Measurements from ENCODE around the gene SOX2. TPM values are rescaled to one million over a fixed set of nuclear protein-coding genes. Genes with fewer than 3 reads are reported as not detected.

The SOX2 gene
- 0.07 and 0.10 TPM in 2 replicates for total RNA-seq

DNA sequence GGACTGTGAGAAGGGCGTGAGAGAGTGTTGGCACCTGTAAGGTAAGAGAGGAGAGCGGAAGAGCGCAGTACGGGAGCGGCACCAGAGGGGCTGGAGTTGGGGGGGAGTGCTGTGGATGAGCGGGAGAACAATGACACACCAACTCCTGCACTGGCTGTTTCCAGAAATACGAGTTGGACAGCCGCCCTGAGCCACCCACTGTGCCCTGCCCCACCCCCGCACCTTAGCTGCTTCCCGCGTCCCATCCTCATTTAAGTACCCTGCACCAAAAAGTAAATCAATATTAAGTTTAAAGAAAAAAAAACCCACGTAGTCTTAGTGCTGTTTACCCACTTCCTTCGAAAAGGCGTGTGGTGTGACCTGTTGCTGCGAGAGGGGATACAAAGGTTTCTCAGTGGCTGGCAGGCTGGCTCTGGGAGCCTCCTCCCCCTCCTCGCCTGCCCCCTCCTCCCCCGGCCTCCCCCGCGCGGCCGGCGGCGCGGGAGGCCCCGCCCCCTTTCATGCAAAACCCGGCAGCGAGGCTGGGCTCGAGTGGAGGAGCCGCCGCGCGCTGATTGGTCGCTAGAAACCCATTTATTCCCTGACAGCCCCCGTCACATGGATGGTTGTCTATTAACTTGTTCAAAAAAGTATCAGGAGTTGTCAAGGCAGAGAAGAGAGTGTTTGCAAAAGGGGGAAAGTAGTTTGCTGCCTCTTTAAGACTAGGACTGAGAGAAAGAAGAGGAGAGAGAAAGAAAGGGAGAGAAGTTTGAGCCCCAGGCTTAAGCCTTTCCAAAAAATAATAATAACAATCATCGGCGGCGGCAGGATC lies at the start of gene SOX2:
SOX2 (plus strand) TSS at position 601 of the 811 bp plus-strand sequence. CDS start 436 bp downstream, outside the sequence.
- Mint-ChIP-seq H3K27ac (peak within 1 kb of the TSS; percentile 58), H3K4me1 (ENCODE audit: low read depth) (peaks cover 9% of the 10 kb centered on the region), H3K9me3 (no peaks in the 10 kb centered on the region), H3K27me3 (ENCODE audit: insufficient read depth) (peaks cover 62% of the 10 kb centered on the region), H3K4me3 (no peak within 1 kb of the TSS), H3K36me3 (ENCODE audit: low read depth) (no peaks in the 10 kb centered on the region)
- no peak for DNase-seq (ENCODE audit: low spot score)
- intact Hi-C loops (cut with micrococcal nuclease), result no loop called here

DNA sequence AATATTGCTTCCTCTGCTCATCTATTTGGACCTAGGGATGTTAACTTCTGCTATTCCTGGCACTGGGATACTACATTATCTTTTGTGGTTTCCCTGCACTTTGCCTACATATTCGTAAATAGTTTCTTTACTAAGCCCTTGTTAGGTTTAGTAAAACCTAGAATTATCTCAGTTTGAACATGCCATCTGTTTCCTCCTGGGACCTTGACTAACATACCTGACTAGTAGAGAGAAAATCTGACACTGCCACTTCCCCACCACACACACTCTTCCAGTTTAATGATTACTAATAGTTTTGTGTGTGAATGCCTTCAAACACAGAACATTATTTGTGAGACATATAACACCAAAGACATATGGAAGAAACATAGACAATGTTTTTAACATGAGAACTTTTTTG lies 28.2 kb upstream of the SOX2 start:
- H3K27ac Mint-ChIP-seq, result no peak overlapping the region
- H3K4me3 Mint-ChIP-seq, result no peak overlapping the region
- intact Hi-C loops (cut with micrococcal nuclease), result no loop called here
- no peak for DNase-seq (ENCODE audit: low spot score)
- H3K4me1 Mint-ChIP-seq (ENCODE audit: low read depth), result no peaks in the 10 kb centered on the region
- no peaks in the 10 kb centered on the region for H3K36me3 Mint-ChIP-seq (ENCODE audit: low read depth)
- no peaks in the 10 kb centered on the region for H3K9me3 Mint-ChIP-seq
- H3K27me3 Mint-ChIP-seq (ENCODE audit: insufficient read depth), result peaks cover 2% of the 10 kb centered on the region

DNA sequence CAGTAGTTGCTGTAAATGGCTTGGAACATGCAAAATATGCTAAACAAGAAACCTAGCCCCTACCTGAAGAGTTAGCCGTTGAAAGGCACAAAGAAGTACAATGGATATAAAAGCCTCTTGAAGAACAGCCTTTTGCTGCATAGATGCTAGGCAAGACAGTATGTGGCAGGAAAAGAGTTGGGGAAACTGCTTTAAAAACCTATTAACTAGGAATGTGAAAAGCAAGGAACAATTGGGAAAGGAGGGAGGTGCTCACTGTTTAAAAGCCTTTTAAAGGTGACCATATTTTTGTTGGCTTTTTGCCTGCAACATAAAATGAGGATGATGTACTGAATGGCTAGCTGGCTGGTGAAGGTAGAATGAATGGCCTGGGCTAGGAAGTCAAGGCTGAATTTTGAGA lies 24.5 kb upstream of the SOX2 start:
- Mint-ChIP-seq H3K36me3 (ENCODE audit: low read depth) (no peaks in the 10 kb centered on the region), H3K27me3 (ENCODE audit: insufficient read depth) (peaks cover 4% of the 10 kb centered on the region)

DNA sequence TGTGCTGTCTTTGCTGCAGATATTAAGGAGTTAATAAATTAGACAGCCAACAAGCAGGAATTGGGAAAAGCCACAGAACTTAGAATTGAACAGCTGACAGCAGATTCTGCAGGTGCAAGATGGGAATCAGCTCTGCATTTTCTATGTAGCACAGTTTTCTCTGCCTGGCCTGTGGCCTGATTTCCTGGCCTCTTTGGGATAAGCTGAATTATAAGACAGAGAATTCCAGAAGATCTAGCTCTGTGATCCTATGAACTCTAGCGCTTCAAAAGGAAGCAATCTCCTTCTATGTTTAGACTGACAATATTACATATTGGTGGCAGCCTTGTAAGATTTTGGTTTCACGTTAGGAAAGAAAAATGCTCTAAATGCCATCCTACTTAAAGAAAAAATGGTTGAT lies 24.0 kb upstream of the SOX2 start:
- Mint-ChIP-seq H3K4me1 (ENCODE audit: low read depth) (no peaks in the 10 kb centered on the region), H3K4me3 (no peak overlapping the region), H3K27me3 (ENCODE audit: insufficient read depth) (peaks cover 4% of the 10 kb centered on the region), H3K36me3 (ENCODE audit: low read depth) (no peaks in the 10 kb centered on the region), H3K9me3 (no peaks in the 10 kb centered on the region), H3K27ac (no peak overlapping the region)
- intact Hi-C loops (cut with micrococcal nuclease), result no loop called here
- no peak for DNase-seq (ENCODE audit: low spot score)

More for the DNA sequence above, 24.5 kb upstream of the SOX2 start:
- no peak overlapping the region for H3K4me3 Mint-ChIP-seq
- no peaks in the 10 kb centered on the region for H3K4me1 Mint-ChIP-seq (ENCODE audit: low read depth)
- intact Hi-C loops (cut with micrococcal nuclease), result no loop called here
- no peak overlapping the region for H3K27ac Mint-ChIP-seq
- DNase-seq (ENCODE audit: low spot score), result no peak
- no peaks in the 10 kb centered on the region for H3K9me3 Mint-ChIP-seq

DNA sequence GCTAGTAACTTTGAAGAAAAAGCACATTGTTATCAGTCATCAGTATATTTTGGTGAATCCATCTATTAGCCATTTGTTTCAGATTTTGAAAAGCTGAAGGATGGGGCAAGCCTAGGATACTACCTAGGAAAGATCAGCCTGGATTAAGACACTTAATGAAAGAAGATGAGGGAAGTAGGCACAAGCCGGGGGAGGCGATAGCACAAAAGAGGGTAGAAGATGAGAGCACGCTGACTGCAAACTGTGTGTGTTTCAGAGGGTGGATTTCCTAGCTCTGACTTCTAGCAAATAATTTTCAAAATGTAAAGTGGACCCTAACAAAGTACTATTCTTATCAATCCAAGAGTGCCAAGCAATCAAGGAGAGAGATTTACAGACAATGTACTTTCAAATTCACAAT lies 22.2 kb upstream of the SOX2 start:
- no peaks in the 10 kb centered on the region for H3K4me1 Mint-ChIP-seq (ENCODE audit: low read depth)
- no peak overlapping the region for H3K4me3 Mint-ChIP-seq
- H3K36me3 Mint-ChIP-seq (ENCODE audit: low read depth), result no peaks in the 10 kb centered on the region
- H3K27me3 Mint-ChIP-seq (ENCODE audit: insufficient read depth), result peaks cover 11% of the 10 kb centered on the region
- no peak overlapping the region for H3K27ac Mint-ChIP-seq
- intact Hi-C loops (cut with micrococcal nuclease), result no loop called here
- H3K9me3 Mint-ChIP-seq, result no peaks in the 10 kb centered on the region
- no peak for DNase-seq (ENCODE audit: low spot score)

DNA sequence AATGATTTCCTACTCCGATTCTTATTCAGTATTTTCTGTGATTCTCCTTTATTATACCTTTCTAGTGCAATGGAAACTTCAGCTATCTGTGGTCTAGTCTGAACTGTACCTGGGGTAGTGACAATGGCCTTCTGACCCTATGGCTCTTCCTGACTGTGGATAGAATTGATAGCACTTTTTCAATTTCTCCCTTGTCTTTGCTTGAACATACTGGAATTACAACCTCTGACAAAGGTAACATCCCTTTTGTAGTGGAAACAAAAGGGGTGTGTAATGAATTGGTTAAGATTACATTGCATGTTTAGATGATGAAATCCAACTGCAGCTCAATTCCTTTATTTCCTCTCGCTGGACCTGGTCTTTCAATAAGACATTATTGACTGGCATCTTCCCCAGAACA lies 21.0 kb upstream of the SOX2 start:
- H3K9me3 Mint-ChIP-seq, result no peaks in the 10 kb centered on the region
- no peaks in the 10 kb centered on the region for H3K4me1 Mint-ChIP-seq (ENCODE audit: low read depth)
- peaks cover 17% of the 10 kb centered on the region for H3K27me3 Mint-ChIP-seq (ENCODE audit: insufficient read depth)
- H3K27ac Mint-ChIP-seq, result no peak overlapping the region
- H3K4me3 Mint-ChIP-seq, result no peak overlapping the region
- intact Hi-C loops (cut with micrococcal nuclease), result loop anchor here (5.0 kb wide), 1 partner anchor 37 kb away; no protein-coding TSS in a partner anchor
- DNase-seq (ENCODE audit: low spot score), result no peak
- no peaks in the 10 kb centered on the region for H3K36me3 Mint-ChIP-seq (ENCODE audit: low read depth)

DNA sequence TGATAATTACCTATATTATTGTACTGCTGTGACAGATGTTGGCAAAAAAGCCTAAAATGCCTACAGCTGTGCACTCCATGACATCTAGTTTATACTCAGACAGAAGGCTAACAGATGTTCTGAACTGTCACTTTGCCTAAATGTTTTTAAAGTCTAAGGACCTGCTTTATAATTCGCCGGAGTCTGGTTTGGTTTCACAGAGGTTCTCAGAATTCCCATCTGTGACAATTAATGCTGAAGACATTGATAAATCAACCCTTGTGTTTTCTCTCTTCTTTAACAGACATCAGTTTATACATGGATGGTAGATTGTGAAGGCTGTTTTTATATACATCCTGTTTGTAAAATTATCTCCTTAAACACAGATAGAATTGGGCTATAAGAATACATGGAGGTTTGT lies 19.8 kb upstream of the SOX2 start:
- peaks cover 26% of the 10 kb centered on the region for H3K27me3 Mint-ChIP-seq (ENCODE audit: insufficient read depth)
- no peaks in the 10 kb centered on the region for H3K4me1 Mint-ChIP-seq (ENCODE audit: low read depth)
- intact Hi-C loops (cut with micrococcal nuclease), result loop anchor here (5.0 kb wide), 1 partner anchor 35 kb away; no protein-coding TSS in a partner anchor
- H3K4me3 Mint-ChIP-seq, result no peak overlapping the region
- no peaks in the 10 kb centered on the region for H3K36me3 Mint-ChIP-seq (ENCODE audit: low read depth)
- DNase-seq (ENCODE audit: low spot score), result no peak
- no peaks in the 10 kb centered on the region for H3K9me3 Mint-ChIP-seq
- no peak overlapping the region for H3K27ac Mint-ChIP-seq

DNA sequence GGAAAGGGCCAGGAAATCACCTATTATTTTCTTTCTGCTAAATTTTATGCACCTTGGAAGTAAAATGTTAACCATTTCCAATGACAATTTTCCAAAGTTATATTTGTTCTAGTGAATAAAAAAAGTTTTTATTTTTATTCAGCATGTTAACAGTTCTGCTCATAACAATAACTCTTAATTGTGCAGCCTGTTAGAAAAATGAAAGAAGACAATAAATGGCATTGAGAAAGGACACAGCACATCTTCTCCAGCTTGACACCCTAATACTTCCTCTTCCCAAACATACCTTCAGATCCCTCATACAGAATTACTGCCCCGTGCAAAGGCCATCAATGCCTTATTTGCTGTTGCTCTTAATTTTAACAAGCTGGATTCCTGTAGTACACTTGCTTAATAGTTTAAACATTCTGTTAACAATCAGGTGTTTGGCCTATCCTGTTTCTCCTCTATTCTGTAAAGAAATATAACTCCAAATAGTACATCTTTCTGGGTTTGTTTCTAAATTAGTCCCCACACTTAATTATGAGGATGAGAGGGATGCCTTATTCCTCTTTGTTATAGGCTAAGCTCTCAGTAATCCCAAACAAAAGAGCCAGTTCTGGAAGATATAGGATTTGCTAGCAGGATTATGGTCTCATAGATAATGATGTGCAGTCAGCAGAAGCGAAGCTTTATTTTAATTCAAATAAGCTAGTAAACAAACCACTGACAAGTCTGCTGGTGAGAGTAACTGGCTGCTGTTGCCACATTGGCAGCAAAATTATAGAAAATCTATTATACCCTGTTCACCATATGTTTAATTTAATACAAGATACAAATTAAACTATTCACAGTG lies 19.2 kb upstream of the SOX2 start:
- H3K9me3 Mint-ChIP-seq, result no peaks in the 10 kb centered on the region
- H3K27me3 Mint-ChIP-seq (ENCODE audit: insufficient read depth), result peaks cover 30% of the 10 kb centered on the region
- no peaks in the 10 kb centered on the region for H3K4me1 Mint-ChIP-seq (ENCODE audit: low read depth)
- intact Hi-C loops (cut with micrococcal nuclease), result loop anchor here (5.0 kb wide), 1 partner anchor 35 kb away; no protein-coding TSS in a partner anchor
- DNase-seq (ENCODE audit: low spot score), result no peak
- no peak overlapping the region for H3K4me3 Mint-ChIP-seq
- H3K36me3 Mint-ChIP-seq (ENCODE audit: low read depth), result no peaks in the 10 kb centered on the region
- no peak overlapping the region for H3K27ac Mint-ChIP-seq

DNA sequence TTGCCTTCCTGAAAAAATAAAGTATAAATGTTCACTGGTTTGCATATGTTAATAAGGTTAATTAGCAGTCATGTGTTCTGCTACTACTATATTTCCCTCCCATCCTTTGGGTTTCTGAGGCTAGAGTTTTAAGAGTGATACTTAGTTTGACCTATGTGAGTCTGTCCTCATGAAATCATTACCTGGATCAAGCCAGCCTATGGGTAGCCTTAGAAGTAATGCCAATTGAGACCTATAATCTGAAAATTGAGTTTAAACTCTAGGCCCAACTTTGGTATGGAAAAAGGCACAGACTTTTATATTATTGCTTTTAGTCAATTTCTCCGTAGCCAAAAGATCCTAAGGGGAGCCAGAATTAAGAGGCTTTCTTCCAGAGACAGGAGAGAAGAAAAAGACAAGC lies 18.4 kb upstream of the SOX2 start:
- H3K4me3 Mint-ChIP-seq, result no peak overlapping the region
- H3K27me3 Mint-ChIP-seq (ENCODE audit: insufficient read depth), result peaks cover 38% of the 10 kb centered on the region
- DNase-seq (ENCODE audit: low spot score), result no peak
- H3K36me3 Mint-ChIP-seq (ENCODE audit: low read depth), result no peaks in the 10 kb centered on the region
- no peaks in the 10 kb centered on the region for H3K4me1 Mint-ChIP-seq (ENCODE audit: low read depth)
- intact Hi-C loops (cut with micrococcal nuclease), result loop anchor here (5.0 kb wide), 1 partner anchor 34 kb away; no protein-coding TSS in a partner anchor
- no peaks in the 10 kb centered on the region for H3K9me3 Mint-ChIP-seq
- no peak overlapping the region for H3K27ac Mint-ChIP-seq

DNA sequence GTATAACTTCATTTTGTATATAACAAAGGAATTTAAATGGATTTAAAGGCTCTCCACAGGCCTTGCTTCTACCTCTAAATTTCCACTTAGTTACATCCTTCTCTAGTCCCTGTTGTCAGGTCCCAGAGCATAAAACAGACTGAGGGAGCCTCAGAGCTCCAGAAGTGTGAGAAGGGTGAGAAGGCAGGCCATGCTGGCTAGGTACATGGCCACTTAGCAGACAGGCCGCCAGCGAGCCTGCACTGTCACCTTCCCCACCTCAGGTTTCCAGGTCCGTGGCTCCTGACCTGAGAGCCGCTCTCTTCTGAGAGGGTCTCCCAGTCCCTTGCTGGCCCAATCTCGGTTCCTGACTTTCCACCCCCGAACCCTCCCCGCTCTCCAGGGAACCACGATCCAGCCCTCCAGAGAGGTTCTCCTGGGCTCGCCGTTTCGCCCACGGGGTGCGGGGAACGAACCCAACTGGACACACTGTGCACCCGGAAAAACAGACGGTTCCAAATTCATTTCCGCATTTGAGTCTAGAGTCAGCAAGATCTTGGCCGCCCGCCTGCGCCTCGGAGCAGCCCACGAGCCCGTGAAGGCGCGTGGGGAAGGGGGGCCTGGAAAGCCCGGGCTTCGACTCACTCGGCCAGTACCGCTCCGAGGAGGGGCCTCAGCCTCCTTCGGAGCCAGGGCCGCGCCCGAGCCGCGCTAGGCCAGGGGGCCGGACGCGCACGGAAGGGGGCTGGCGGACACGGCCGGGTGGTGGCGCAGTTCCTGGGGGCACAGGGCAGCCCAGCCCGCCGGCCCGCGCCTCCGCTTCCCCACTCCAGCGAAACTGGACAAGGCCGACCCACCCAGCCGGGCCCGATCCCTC lies 16.7 kb upstream of the SOX2 start:
- intact Hi-C loops (cut with micrococcal nuclease), result loop anchor here (5.0 kb wide), 1 partner anchor 32 kb away; no protein-coding TSS in a partner anchor
- peaks cover 53% of the 10 kb centered on the region for H3K27me3 Mint-ChIP-seq (ENCODE audit: insufficient read depth)
- DNase-seq (ENCODE audit: low spot score), result no peak
- H3K4me1 Mint-ChIP-seq (ENCODE audit: low read depth), result peaks cover under 1% of the 10 kb centered on the region
- H3K27ac Mint-ChIP-seq, result no peak overlapping the region
- no peaks in the 10 kb centered on the region for H3K36me3 Mint-ChIP-seq (ENCODE audit: low read depth)
- H3K4me3 Mint-ChIP-seq, result no peak overlapping the region
- no peaks in the 10 kb centered on the region for H3K9me3 Mint-ChIP-seq

DNA sequence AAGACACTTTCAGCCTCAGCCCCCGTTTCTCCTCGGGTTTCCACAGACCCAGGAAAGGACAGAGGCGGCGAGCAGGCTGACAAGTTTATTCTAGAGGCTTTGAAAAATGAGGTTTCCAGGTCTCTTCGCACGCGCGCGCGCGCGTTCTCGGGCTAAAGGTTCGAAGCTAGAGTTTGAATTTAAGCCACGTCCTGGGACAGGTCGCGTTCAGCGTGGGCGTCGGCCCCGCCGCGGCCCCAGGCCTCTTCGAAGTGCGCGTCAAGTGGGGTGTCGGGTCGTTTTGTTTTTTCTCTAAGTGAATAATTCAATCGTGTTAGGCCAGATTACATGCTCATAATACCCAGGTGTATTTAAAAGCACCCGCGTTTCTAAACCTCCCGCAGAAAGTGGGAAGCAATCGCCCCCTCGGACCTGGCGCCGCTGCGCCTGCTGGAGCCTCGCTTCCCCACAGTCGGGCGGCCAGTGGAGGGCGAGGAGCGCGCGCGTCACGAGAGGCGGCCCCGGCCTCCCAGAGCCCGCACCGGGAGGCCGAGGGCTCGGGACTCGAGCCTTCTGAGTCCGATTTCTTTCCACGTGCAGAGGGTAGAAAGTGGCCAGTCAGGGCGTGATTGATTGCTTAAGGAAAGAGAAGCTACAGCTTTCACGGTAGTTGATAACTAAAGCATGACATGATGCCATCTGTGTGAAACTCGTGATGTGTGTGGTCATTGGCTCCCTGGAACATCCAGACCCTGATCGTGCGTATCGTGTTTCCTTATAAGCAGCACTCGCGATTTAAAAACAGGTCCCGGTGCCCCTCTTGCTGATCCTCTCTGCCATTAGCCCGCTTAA lies 15.8 kb upstream of the SOX2 start:
- no peak overlapping the region for H3K4me3 Mint-ChIP-seq
- no peak for DNase-seq (ENCODE audit: low spot score)
- peaks cover 6% of the 10 kb centered on the region for H3K9me3 Mint-ChIP-seq
- intact Hi-C loops (cut with micrococcal nuclease), result no loop called here
- peaks cover 9% of the 10 kb centered on the region for H3K4me1 Mint-ChIP-seq (ENCODE audit: low read depth)
- H3K27ac Mint-ChIP-seq, result peak overlapping the region; percentile 79
- H3K36me3 Mint-ChIP-seq (ENCODE audit: low read depth), result peaks cover 2% of the 10 kb centered on the region
- H3K27me3 Mint-ChIP-seq (ENCODE audit: insufficient read depth), result peaks cover 61% of the 10 kb centered on the region

Measured in activated T-helper 1 cell treated with anti-CD3 and anti-CD28 coated beads, Interleukin-12 subunit alpha, Interleukin-12 subunit beta, Interleukin-2, Interleukin-4 antibody, amounts not matched to agents 30 ng/mL and 10 ng/mL and 1 ng/mL, durations not matched to agents 14 hours and 24 hours and 36 hours (primary cell).